Spleen (tissue), 7 donors: ENCODE results near the gene RASSF3.

ENCODE experiments used
- POLR2A ChIP-seq, 3 donors: fragments of 450-650 bp; IDR thresholded peaks; one replicate each; pipeline ENCODE4 v1.5.1; 2017; ENCODE audit warnings: antibody characterized with exemption in 3 of 3, mild to moderate bottlenecking in 1 of 3
- POLR2AphosphoS5 ChIP-seq, 3 donors: sonication (generic); formaldehyde crosslinking; IDR thresholded peaks; one replicate each; pipeline ENCODE4 v1.5.1; 2017; ENCODE audit warnings: antibody characterized with exemption in 3 of 3
- TF ChIP-seq, protein P1 (sequence below), 11 experiments: fragments of 200-600 bp in 7 of 11; fragments of 450-650 bp in 4 of 11; sonication (generic) in 4 of 11; IDR thresholded peaks in 8 of 11; conservative IDR thresholded peaks in 3 of 11; 1 replicate in 7 of 11; 2 replicates in 4 of 11; pipeline versions ENCODE4 v1.4.0 to v1.8.0; 2016 to 2021; ENCODE audit warnings: antibody characterized with exemption in 11 of 11, inconsistent platforms in 4 of 11, mild to moderate bottlenecking in 1 of 11
- donor health status: DM: no; HTN: no; CAD: no; lungs with moderate emphysema.
- donor health status: DM: no; HTN: no; CAD: no.
- donor health status: DM: no; HTN: no; CAD: no.

- TF ChIP-seq POLR2A (IDR thresholded peaks at IDR 0.05): no peak
- TF ChIP-seq, protein P1, sequence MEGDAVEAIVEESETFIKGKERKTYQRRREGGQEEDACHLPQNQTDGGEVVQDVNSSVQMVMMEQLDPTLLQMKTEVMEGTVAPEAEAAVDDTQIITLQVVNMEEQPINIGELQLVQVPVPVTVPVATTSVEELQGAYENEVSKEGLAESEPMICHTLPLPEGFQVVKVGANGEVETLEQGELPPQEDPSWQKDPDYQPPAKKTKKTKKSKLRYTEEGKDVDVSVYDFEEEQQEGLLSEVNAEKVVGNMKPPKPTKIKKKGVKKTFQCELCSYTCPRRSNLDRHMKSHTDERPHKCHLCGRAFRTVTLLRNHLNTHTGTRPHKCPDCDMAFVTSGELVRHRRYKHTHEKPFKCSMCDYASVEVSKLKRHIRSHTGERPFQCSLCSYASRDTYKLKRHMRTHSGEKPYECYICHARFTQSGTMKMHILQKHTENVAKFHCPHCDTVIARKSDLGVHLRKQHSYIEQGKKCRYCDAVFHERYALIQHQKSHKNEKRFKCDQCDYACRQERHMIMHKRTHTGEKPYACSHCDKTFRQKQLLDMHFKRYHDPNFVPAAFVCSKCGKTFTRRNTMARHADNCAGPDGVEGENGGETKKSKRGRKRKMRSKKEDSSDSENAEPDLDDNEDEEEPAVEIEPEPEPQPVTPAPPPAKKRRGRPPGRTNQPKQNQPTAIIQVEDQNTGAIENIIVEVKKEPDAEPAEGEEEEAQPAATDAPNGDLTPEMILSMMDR (IDR thresholded peaks at IDR 0.05 in 8 of 11, conservative IDR thresholded peaks at IDR 0.05 in 3 of 11): no peak
- no peak for TF ChIP-seq POLR2AphosphoS5 (IDR thresholded peaks at IDR 0.05)
Observed at GRCh38 chr12:64660237-64661018, 50.1 kb downstream of the RASSF3 start.
